Activated CD4-positive, alpha-beta T cell treated with anti-CD3 and anti-CD28 coated beads, Interleukin-2, amount 10 ng/mL, durations not matched to agents 7 days and 5 days (primary cell): ENCODE results near the gene CDKN3. TPM values are rescaled to one million over a fixed set of nuclear protein-coding genes. Genes with fewer than 3 reads are reported as not detected.

Source experiments
- CTCF ChIA-PET: fragments of 350-600 bp; sonication (Branson Sonifier 250); formaldehyde crosslinking; loops from one replicate; lab custom pipeline; 2021; ENCODE audit warnings: antibody characterized with exemption; lab: Charles Lee
- POLR2A ChIA-PET: fragments of 350-600 bp; sonication (Branson Sonifier 250); formaldehyde crosslinking; loops from one replicate; lab custom pipeline; 2021; ENCODE audit warnings: antibody characterized with exemption; lab: Charles Lee
- DNase-seq: peaks from one replicate; pipeline ENCODE4 v3.0.0-alpha.2; 2020
- H3K27ac Mint-ChIP-seq: one replicate; pipeline ENCODE4 v1.8.0; 2021; ENCODE audit warnings: mild to moderate bottlenecking, moderate library complexity, mixed read lengths
- H3K27me3 Mint-ChIP-seq: one replicate; pipeline ENCODE4 v1.8.0; 2021; ENCODE audit warnings: mixed read lengths
- H3K36me3 Mint-ChIP-seq: one replicate; pipeline ENCODE4 v1.8.0; 2021; ENCODE audit warnings: low read depth, mixed read lengths
- H3K4me1 Mint-ChIP-seq: one replicate; pipeline ENCODE4 v1.8.0; 2021; ENCODE audit warnings: mixed read lengths
- H3K4me3 Mint-ChIP-seq: one replicate; pipeline ENCODE4 v1.8.0; 2021; ENCODE audit warnings: mild to moderate bottlenecking, moderate library complexity, mixed read lengths
- H3K9me3 Mint-ChIP-seq: one replicate; pipeline ENCODE4 v1.8.0; 2021; ENCODE audit warnings: mixed read lengths
- total RNA-seq, 2 experiments: library from RNA; stranded (reverse); gene quantifications; one replicate each; pipeline ENCODE4 v1.2.3, GENCODE V29; 2021

Gene CDKN3
- total RNA-seq: 100 to 1,000 TPM in 1 of 2 experiments, 10 to 100 TPM in 1; 87.8 to 116 TPM

- no peaks in the 10 kb centered on the region for H3K9me3 Mint-ChIP-seq
- H3K27me3 Mint-ChIP-seq: peaks cover under 1% of the 10 kb centered on the region
- H3K27ac Mint-ChIP-seq: peak within 1 kb of the TSS; percentile 81
- POLR2A ChIA-PET: interaction anchor here (0.8 to 1.0 kb wide), 2 partner anchors 170 to 506 kb away, joined by 3 read pairs; partner anchors contain the start of genes GCH1 and SAMD4A
- peak; percentile 98 for DNase-seq
- CTCF ChIA-PET: interaction anchor here (0.7 to 2.6 kb wide), 11 partner anchors 8 to 321 kb away, joined by 3 to 9 read pairs (median 3); partner anchors contain the start of gene GMFB
- peaks cover 31% of the 10 kb centered on the region for H3K4me1 Mint-ChIP-seq
- peak within 1 kb of the TSS; percentile 90 for H3K4me3 Mint-ChIP-seq
- H3K36me3 Mint-ChIP-seq: peaks cover 17% of the 10 kb centered on the region
These were observed at the start of gene CDKN3 for GRCh38 chr14:54396493-54397335. CDKN3 (plus strand) TSS chr14:54397007; CDS start chr14:54397069, 62 bp downstream.

- Mint-ChIP-seq H3K4me3 (no peak overlapping the region), H3K27ac (no peak overlapping the region), H3K4me1 (no peaks in the 10 kb centered on the region), H3K36me3 (no peaks in the 10 kb centered on the region), H3K27me3 (peaks cover 7% of the 10 kb centered on the region), H3K9me3 (no peaks in the 10 kb centered on the region)
- DNase-seq: no peak
- CTCF ChIA-PET: interaction anchor here (1.0 to 1.2 kb wide), 2 partner anchors 9 to 12 kb away, joined by 4 to 6 read pairs; no protein-coding TSS in a partner anchor
- POLR2A ChIA-PET: no interaction called here
These were observed 49.8 kb upstream of the CDKN3 start for GRCh38 chr14:54347044-54347443.

- peaks cover 7% of the 10 kb centered on the region for H3K27me3 Mint-ChIP-seq
- ChIA-PET CTCF (interaction anchor here (0.7 to 1.3 kb wide), 5 partner anchors 8 to 165 kb away, joined by 3 to 6 read pairs (median 4); no protein-coding TSS in a partner anchor), POLR2A (no interaction called here)
- no peaks in the 10 kb centered on the region for H3K36me3 Mint-ChIP-seq
- H3K9me3 Mint-ChIP-seq: no peaks in the 10 kb centered on the region
- peak; percentile 27 for DNase-seq
- no peak overlapping the region for H3K4me3 Mint-ChIP-seq
- H3K27ac Mint-ChIP-seq: no peak overlapping the region
- peaks cover 5% of the 10 kb centered on the region for H3K4me1 Mint-ChIP-seq
These were observed 48.7 kb upstream of the CDKN3 start for GRCh38 chr14:54348001-54348611.

GRCh38 chr14:54348923-54349620 lies 47.7 kb upstream of the CDKN3 start:
- H3K27ac Mint-ChIP-seq: no peak overlapping the region
- peaks cover 1% of the 10 kb centered on the region for H3K9me3 Mint-ChIP-seq
- POLR2A ChIA-PET: interaction anchor here (0.6 kb wide), 1 partner anchor 10 kb away, joined by 3 read pairs; no protein-coding TSS in a partner anchor
- H3K4me3 Mint-ChIP-seq: no peak overlapping the region
- peaks cover 7% of the 10 kb centered on the region for H3K4me1 Mint-ChIP-seq
- peaks cover 7% of the 10 kb centered on the region for H3K27me3 Mint-ChIP-seq
- H3K36me3 Mint-ChIP-seq: no peaks in the 10 kb centered on the region
- CTCF ChIA-PET: interaction anchor here (0.8 kb wide), 1 partner anchor 13 kb away, joined by 3 read pairs; no protein-coding TSS in a partner anchor
- DNase-seq: no peak

GRCh38 chr14:54349713-54350112 lies 47.1 kb upstream of the CDKN3 start:
- POLR2A ChIA-PET: no interaction called here
- Mint-ChIP-seq H3K27ac (no peak overlapping the region), H3K27me3 (peaks cover 7% of the 10 kb centered on the region), H3K4me3 (no peak overlapping the region), H3K36me3 (no peaks in the 10 kb centered on the region), H3K9me3 (peaks cover 4% of the 10 kb centered on the region), H3K4me1 (peaks cover 7% of the 10 kb centered on the region)
- CTCF ChIA-PET: no interaction called here
- DNase-seq: no peak

- H3K4me1 Mint-ChIP-seq: peaks cover 7% of the 10 kb centered on the region
- no peak overlapping the region for H3K27ac Mint-ChIP-seq
- H3K36me3 Mint-ChIP-seq: no peaks in the 10 kb centered on the region
- DNase-seq: no peak
- peaks cover 5% of the 10 kb centered on the region for H3K9me3 Mint-ChIP-seq
- POLR2A ChIA-PET: no interaction called here
- H3K4me3 Mint-ChIP-seq: no peak overlapping the region
- CTCF ChIA-PET: no interaction called here
- peaks cover 7% of the 10 kb centered on the region for H3K27me3 Mint-ChIP-seq
These were observed 46.6 kb upstream of the CDKN3 start for GRCh38 chr14:54350203-54350602.

- Mint-ChIP-seq H3K4me1 (peaks cover 7% of the 10 kb centered on the region), H3K36me3 (no peaks in the 10 kb centered on the region), H3K27me3 (peaks cover 20% of the 10 kb centered on the region), H3K4me3 (no peak overlapping the region), H3K9me3 (peaks cover 5% of the 10 kb centered on the region), H3K27ac (no peak overlapping the region)
- DNase-seq: no peak
- POLR2A ChIA-PET: no interaction called here
- CTCF ChIA-PET: no interaction called here
These were observed 43.5 kb upstream of the CDKN3 start for GRCh38 chr14:54353266-54353665.

GRCh38 chr14:54353694-54354093 lies 43.1 kb upstream of the CDKN3 start:
- H3K27me3 Mint-ChIP-seq: peaks cover 25% of the 10 kb centered on the region
- H3K4me3 Mint-ChIP-seq: no peak overlapping the region

GRCh38 chr14:54354096-54354495 lies 42.7 kb upstream of the CDKN3 start:
- Mint-ChIP-seq H3K36me3 (no peaks in the 10 kb centered on the region), H3K27me3 (peaks cover 26% of the 10 kb centered on the region), H3K27ac (no peak overlapping the region), H3K4me3 (no peak overlapping the region), H3K9me3 (peaks cover 5% of the 10 kb centered on the region), H3K4me1 (peaks cover 7% of the 10 kb centered on the region)
- DNase-seq: no peak
- POLR2A ChIA-PET: no interaction called here
- CTCF ChIA-PET: no interaction called here

More at GRCh38 chr14:54353694-54354093, 43.1 kb upstream of the CDKN3 start:
- Mint-ChIP-seq H3K27ac (no peak overlapping the region), H3K36me3 (no peaks in the 10 kb centered on the region), H3K4me1 (peaks cover 7% of the 10 kb centered on the region), H3K9me3 (peaks cover 5% of the 10 kb centered on the region)
- DNase-seq: no peak
- ChIA-PET POLR2A (no interaction called here), CTCF (no interaction called here)

GRCh38 chr14:54354968-54355641 lies 41.7 kb upstream of the CDKN3 start:
- Mint-ChIP-seq H3K9me3 (peaks cover 5% of the 10 kb centered on the region), H3K27me3 (peaks cover 30% of the 10 kb centered on the region), H3K4me1 (peaks cover 7% of the 10 kb centered on the region), H3K27ac (no peak overlapping the region), H3K4me3 (no peak overlapping the region), H3K36me3 (no peaks in the 10 kb centered on the region)
- ChIA-PET CTCF (no interaction called here), POLR2A (interaction anchor here (0.6 kb wide), 1 partner anchor 33 kb away, joined by 7 read pairs; no protein-coding TSS in a partner anchor)
- DNase-seq: no peak

- H3K36me3 Mint-ChIP-seq: no peaks in the 10 kb centered on the region
- H3K4me1 Mint-ChIP-seq: peaks cover 7% of the 10 kb centered on the region
- ChIA-PET CTCF (no interaction called here), POLR2A (no interaction called here)
- H3K4me3 Mint-ChIP-seq: no peak overlapping the region
- H3K27ac Mint-ChIP-seq: no peak overlapping the region
- H3K9me3 Mint-ChIP-seq: peaks cover 5% of the 10 kb centered on the region
- peaks cover 29% of the 10 kb centered on the region for H3K27me3 Mint-ChIP-seq
- DNase-seq: no peak
These were observed 41.1 kb upstream of the CDKN3 start for GRCh38 chr14:54355698-54356097.

- no peak for DNase-seq
- H3K9me3 Mint-ChIP-seq: peaks cover 5% of the 10 kb centered on the region
- peaks cover 31% of the 10 kb centered on the region for H3K27me3 Mint-ChIP-seq
- POLR2A ChIA-PET: no interaction called here
- no peaks in the 10 kb centered on the region for H3K36me3 Mint-ChIP-seq
- peaks cover 7% of the 10 kb centered on the region for H3K4me1 Mint-ChIP-seq
- no peak overlapping the region for H3K4me3 Mint-ChIP-seq
- H3K27ac Mint-ChIP-seq: no peak overlapping the region
- CTCF ChIA-PET: interaction anchor here (0.8 to 0.9 kb wide), 2 partner anchors 8 to 12 kb away, joined by 3 to 5 read pairs; no protein-coding TSS in a partner anchor
These were observed 40.6 kb upstream of the CDKN3 start for GRCh38 chr14:54356172-54356571.
